ENCODE data around the gene TOM1L2.
"Not testable (repeated sequence)": the region's sequence is repeated elsewhere in the genome, so short reads cannot be mapped to it uniquely, and the experiment has no call there.

TOM1L2 gene

DNA sequence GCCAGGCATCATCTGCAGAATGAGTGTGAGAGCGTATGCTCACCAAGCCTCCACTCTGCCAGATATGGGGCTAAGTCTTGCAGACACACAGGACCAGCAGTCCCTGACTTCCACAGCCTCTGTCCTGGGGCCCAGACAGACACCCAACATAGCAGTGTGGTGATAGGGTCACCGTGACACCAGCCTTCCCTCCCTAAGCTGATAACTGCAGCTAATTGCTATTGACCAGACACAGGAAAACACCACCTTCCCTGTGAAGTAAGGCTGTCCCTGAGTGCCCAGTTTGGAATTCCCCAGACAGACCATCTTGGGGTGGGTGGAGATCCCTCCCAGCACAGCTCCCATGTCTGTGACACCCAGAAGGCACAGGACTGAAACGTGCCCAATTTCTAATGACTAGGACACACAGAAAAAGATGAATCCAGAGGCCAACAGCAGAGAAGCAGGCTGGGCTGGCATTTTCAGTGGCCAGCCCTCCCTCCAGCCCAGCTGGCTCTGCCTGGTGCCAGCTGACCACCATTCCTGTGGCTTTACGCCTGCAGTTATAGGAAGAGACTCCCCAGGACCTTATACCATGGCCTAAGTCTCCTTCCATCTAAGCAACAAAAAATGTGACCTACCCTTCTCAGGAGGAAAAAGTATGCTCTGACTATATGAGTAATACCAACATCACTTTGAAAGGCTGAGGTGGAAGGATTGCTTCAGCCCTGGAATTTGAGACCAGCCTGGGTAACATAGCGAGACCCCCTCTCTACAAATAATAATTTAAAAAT, 36.5 kb upstream of the TOM1L2 start:
- peaks cover 9% of the 10 kb centered on the region for H3K36me3 ChIP-seq (ENCODE audit: insufficient read depth, low read length)

GRCh38 chr17:18006495-18007239, 34.5 kb upstream of the TOM1L2 start:
- Histone ChIP-seq H3K4me3 (ENCODE audit: low read depth in 1 of 2, low read length in 2 of 2) (no peak overlapping the region), H3K9me3 (ENCODE audit: low read length) (no peaks in the 10 kb centered on the region), H3K27ac (ENCODE audit: low read depth, low read length) (no peak overlapping the region), H3K9ac (ENCODE audit: low read length) (no peak overlapping the region), H3K36me3 (ENCODE audit: insufficient read depth, low read length) (peaks cover 9% of the 10 kb centered on the region), H3K27me3 (ENCODE audit: control insufficient read depth in 1 of 2, insufficient read depth in 2 of 2, low read length in 2 of 2) (no peaks in the 10 kb centered on the region), H3K4me1 (ENCODE audit: insufficient read depth, low read length) (no peaks in the 10 kb centered on the region)

More for the DNA sequence above, 36.5 kb upstream of the TOM1L2 start:
- Histone ChIP-seq H3K4me1 (ENCODE audit: insufficient read depth, low read length) (no peaks in the 10 kb centered on the region), H3K9ac (ENCODE audit: low read length) (no peak overlapping the region), H3K4me3 (ENCODE audit: low read depth in 1 of 2, low read length in 2 of 2) (no peak overlapping the region), H3K27me3 (ENCODE audit: control insufficient read depth in 1 of 2, insufficient read depth in 2 of 2, low read length in 2 of 2) (no peaks in the 10 kb centered on the region), H3K27ac (ENCODE audit: low read depth, low read length) (no peak overlapping the region), H3K9me3 (ENCODE audit: low read length) (no peaks in the 10 kb centered on the region)

DNA sequence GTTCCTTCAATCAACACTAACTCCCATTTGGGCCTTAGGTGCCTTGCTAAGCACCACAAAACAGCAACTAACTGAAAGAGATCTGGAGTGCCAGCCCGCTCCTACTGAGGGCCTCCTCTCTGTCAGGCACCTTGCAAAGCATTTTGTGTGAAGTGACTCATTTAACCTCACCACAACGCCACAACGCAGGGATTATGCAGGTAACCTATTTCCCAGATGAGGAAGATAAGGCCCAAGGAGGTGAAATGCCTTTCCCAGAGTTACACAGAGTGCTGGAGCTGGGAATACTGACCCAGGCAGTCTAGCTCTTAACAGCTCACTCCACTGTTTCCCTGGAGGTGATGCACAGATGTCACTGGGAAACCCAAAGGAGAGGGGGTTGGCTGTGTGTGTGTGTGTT, 33.3 kb upstream of the TOM1L2 start:
- H3K27me3 ChIP-seq (ENCODE audit: control insufficient read depth in 1 of 2, insufficient read depth in 2 of 2, low read length in 2 of 2), result no peaks in the 10 kb centered on the region
- H3K4me3 ChIP-seq (ENCODE audit: low read depth in 1 of 2, low read length in 2 of 2), result no peak overlapping the region
- no peak overlapping the region for H3K27ac ChIP-seq (ENCODE audit: low read depth, low read length)
- H3K4me1 ChIP-seq (ENCODE audit: insufficient read depth, low read length), result no peaks in the 10 kb centered on the region
- no peaks in the 10 kb centered on the region for H3K9me3 ChIP-seq (ENCODE audit: low read length)
- H3K9ac ChIP-seq (ENCODE audit: low read length), result no peak overlapping the region
- peaks cover 9% of the 10 kb centered on the region for H3K36me3 ChIP-seq (ENCODE audit: insufficient read depth, low read length)

- Histone ChIP-seq H3K27me3 (ENCODE audit: control insufficient read depth in 1 of 2, insufficient read depth in 2 of 2, low read length in 2 of 2) (no peaks in the 10 kb centered on the region), H3K9ac (ENCODE audit: low read length) (no peak overlapping the region), H3K4me3 (ENCODE audit: low read depth in 1 of 2, low read length in 2 of 2) (no peak overlapping the region), H3K36me3 (ENCODE audit: insufficient read depth, low read length) (peaks cover 9% of the 10 kb centered on the region), H3K4me1 (ENCODE audit: insufficient read depth, low read length) (no peaks in the 10 kb centered on the region), H3K9me3 (ENCODE audit: low read length) (no peaks in the 10 kb centered on the region), H3K27ac (ENCODE audit: low read depth, low read length) (no peak overlapping the region)
Measured at GRCh38 chr17:18004884-18005305, 32.7 kb upstream of the TOM1L2 start.

DNA sequence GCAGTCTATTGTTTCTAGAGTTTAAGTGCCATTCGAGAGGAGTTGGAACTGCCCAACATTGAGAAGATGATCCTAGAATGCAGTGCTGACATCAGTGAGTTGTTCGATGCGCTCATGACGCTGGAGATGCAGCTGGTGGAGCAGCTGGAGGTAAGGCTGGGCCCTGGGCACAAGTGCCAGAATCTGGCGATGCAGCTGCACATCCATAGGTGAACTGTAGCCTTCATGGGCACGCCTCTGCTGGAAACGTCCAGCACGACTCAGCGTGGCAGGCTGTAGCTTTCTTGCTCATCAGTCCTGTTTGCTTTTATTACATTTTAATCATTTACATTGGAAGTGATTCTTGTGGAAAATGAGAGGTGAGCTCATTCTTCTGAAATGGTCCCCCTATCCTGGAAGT, 32.1 kb upstream of the TOM1L2 start:
- no peaks in the 10 kb centered on the region for H3K27me3 ChIP-seq (ENCODE audit: control insufficient read depth in 1 of 2, insufficient read depth in 2 of 2, low read length in 2 of 2)
- H3K4me3 ChIP-seq (ENCODE audit: low read depth in 1 of 2, low read length in 2 of 2), result no peak overlapping the region
- no peak overlapping the region for H3K27ac ChIP-seq (ENCODE audit: low read depth, low read length)

GRCh38 chr17:18002171-18002570, 30.0 kb upstream of the TOM1L2 start:
- Histone ChIP-seq H3K27me3 (ENCODE audit: control insufficient read depth in 1 of 2, insufficient read depth in 2 of 2, low read length in 2 of 2) (no peaks in the 10 kb centered on the region), H3K4me3 (ENCODE audit: low read depth in 1 of 2, low read length in 2 of 2) (no peak overlapping the region), H3K9ac (ENCODE audit: low read length) (no peak overlapping the region), H3K36me3 (ENCODE audit: insufficient read depth, low read length) (no peaks in the 10 kb centered on the region), H3K27ac (ENCODE audit: low read depth, low read length) (no peak overlapping the region), H3K4me1 (ENCODE audit: insufficient read depth, low read length) (no peaks in the 10 kb centered on the region), H3K9me3 (ENCODE audit: low read length) (no peaks in the 10 kb centered on the region)

More for the DNA sequence above, 32.1 kb upstream of the TOM1L2 start:
- Histone ChIP-seq H3K4me1 (ENCODE audit: insufficient read depth, low read length) (no peaks in the 10 kb centered on the region), H3K9me3 (ENCODE audit: low read length) (no peaks in the 10 kb centered on the region), H3K36me3 (ENCODE audit: insufficient read depth, low read length) (peaks cover 9% of the 10 kb centered on the region), H3K9ac (ENCODE audit: low read length) (no peak overlapping the region)

GRCh38 chr17:18000030-18000408, 27.8 kb upstream of the TOM1L2 start:
- H3K9me3 ChIP-seq (ENCODE audit: low read length), result no peaks in the 10 kb centered on the region
- H3K27me3 ChIP-seq (ENCODE audit: control insufficient read depth in 1 of 2, insufficient read depth in 2 of 2, low read length in 2 of 2), result no peaks in the 10 kb centered on the region
- no peak overlapping the region for H3K27ac ChIP-seq (ENCODE audit: low read depth, low read length)
- no peaks in the 10 kb centered on the region for H3K4me1 ChIP-seq (ENCODE audit: insufficient read depth, low read length)
- no peaks in the 10 kb centered on the region for H3K36me3 ChIP-seq (ENCODE audit: insufficient read depth, low read length)
- H3K4me3 ChIP-seq (ENCODE audit: low read depth in 1 of 2, low read length in 2 of 2), result no peak overlapping the region
- no peak overlapping the region for H3K9ac ChIP-seq (ENCODE audit: low read length)

GRCh38 chr17:17999364-18000029, 27.3 kb upstream of the TOM1L2 start:
- no peak overlapping the region for H3K4me3 ChIP-seq (ENCODE audit: low read depth in 1 of 2, low read length in 2 of 2)

GRCh38 chr17:17998934-17999333, 26.7 kb upstream of the TOM1L2 start:
- no peaks in the 10 kb centered on the region for H3K27me3 ChIP-seq (ENCODE audit: control insufficient read depth in 1 of 2, insufficient read depth in 2 of 2, low read length in 2 of 2)
- H3K9me3 ChIP-seq (ENCODE audit: low read length), result no peaks in the 10 kb centered on the region
- H3K4me3 ChIP-seq (ENCODE audit: low read depth in 1 of 2, low read length in 2 of 2), result no peak overlapping the region
- H3K9ac ChIP-seq (ENCODE audit: low read length), result no peak overlapping the region
- H3K36me3 ChIP-seq (ENCODE audit: insufficient read depth, low read length), result no peaks in the 10 kb centered on the region
- no peak overlapping the region for H3K27ac ChIP-seq (ENCODE audit: low read depth, low read length)
- H3K4me1 ChIP-seq (ENCODE audit: insufficient read depth, low read length), result no peaks in the 10 kb centered on the region

More at GRCh38 chr17:17999364-18000029, 27.3 kb upstream of the TOM1L2 start:
- no peaks in the 10 kb centered on the region for H3K27me3 ChIP-seq (ENCODE audit: control insufficient read depth in 1 of 2, insufficient read depth in 2 of 2, low read length in 2 of 2)
- no peak overlapping the region for H3K9ac ChIP-seq (ENCODE audit: low read length)
- no peak overlapping the region for H3K27ac ChIP-seq (ENCODE audit: low read depth, low read length)
- no peaks in the 10 kb centered on the region for H3K9me3 ChIP-seq (ENCODE audit: low read length)
- no peaks in the 10 kb centered on the region for H3K4me1 ChIP-seq (ENCODE audit: insufficient read depth, low read length)
- no peaks in the 10 kb centered on the region for H3K36me3 ChIP-seq (ENCODE audit: insufficient read depth, low read length)

GRCh38 chr17:17995887-17996286, 23.7 kb upstream of the TOM1L2 start:
- not testable (repeated sequence) for H3K4me3 ChIP-seq (ENCODE audit: low read depth in 1 of 2, low read length in 2 of 2); H3K9me3 ChIP-seq (ENCODE audit: low read length); H3K36me3 ChIP-seq (ENCODE audit: insufficient read depth, low read length); H3K27me3 ChIP-seq (ENCODE audit: control insufficient read depth in 1 of 2, insufficient read depth in 2 of 2, low read length in 2 of 2); H3K9ac ChIP-seq (ENCODE audit: low read length); H3K27ac ChIP-seq (ENCODE audit: low read depth, low read length); H3K4me1 ChIP-seq (ENCODE audit: insufficient read depth, low read length)

GRCh38 chr17:17994271-17995069, 22.3 kb upstream of the TOM1L2 start:
- Histone ChIP-seq H3K36me3 (ENCODE audit: insufficient read depth, low read length) (peaks cover 4% of the 10 kb centered on the region), H3K4me1 (ENCODE audit: insufficient read depth, low read length) (no peaks in the 10 kb centered on the region), H3K27me3 (ENCODE audit: control insufficient read depth in 1 of 2, insufficient read depth in 2 of 2, low read length in 2 of 2) (no peaks in the 10 kb centered on the region), H3K9me3 (ENCODE audit: low read length) (no peaks in the 10 kb centered on the region), H3K9ac (ENCODE audit: low read length) (no peak overlapping the region), H3K4me3 (ENCODE audit: low read depth in 1 of 2, low read length in 2 of 2) (no peak overlapping the region), H3K27ac (ENCODE audit: low read depth, low read length) (no peak overlapping the region)

Data from muscle layer of colon (tissue), 2 donors.